CD4-positive, alpha-beta T cell treated with Interleukin-10 for 1 hour (primary cell): ENCODE results near the gene SYCN.

ENCODE experiments used
- DNase-seq: peaks from one replicate; pipeline ENCODE4 v3.0.0-alpha.2; 2020

SYCN gene

DNA sequence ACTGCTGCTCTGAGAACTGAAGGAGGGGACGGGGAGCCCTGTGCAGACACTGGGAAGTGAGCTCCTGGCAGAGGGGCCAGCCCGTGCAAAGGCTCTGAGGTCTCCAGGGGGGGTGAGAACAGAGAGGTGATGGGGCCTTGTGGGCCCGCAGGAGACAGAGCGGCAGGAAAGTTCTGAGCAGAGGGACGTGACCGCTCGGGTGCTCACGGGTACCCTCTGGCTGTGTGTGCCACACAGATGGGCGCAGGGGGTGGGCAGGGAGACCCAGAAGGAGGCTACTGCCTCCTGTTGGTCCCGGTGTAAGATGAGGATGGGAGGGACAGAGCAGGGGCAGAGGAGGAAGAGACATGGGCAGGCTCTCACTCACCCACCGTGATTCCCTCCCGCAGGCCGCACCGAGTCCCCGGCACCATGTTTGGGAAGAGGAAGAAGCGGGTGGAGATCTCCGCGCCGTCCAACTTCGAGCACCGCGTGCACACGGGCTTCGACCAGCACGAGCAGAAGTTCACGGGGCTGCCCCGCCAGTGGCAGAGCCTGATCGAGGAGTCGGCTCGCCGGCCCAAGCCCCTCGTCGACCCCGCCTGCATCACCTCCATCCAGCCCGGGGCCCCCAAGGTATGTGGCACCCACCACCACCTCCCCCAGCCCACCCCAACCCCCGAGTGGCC is 34.8 kb downstream of the SYCN start:
- DNase-seq, result no peak

- no peak for DNase-seq
Observed at GRCh38 chr19:39168258-39169142, 35.6 kb downstream of the SYCN start.

- DNase-seq, result no peak
Observed at GRCh38 chr19:39167461-39168257, 36.4 kb downstream of the SYCN start.

DNA sequence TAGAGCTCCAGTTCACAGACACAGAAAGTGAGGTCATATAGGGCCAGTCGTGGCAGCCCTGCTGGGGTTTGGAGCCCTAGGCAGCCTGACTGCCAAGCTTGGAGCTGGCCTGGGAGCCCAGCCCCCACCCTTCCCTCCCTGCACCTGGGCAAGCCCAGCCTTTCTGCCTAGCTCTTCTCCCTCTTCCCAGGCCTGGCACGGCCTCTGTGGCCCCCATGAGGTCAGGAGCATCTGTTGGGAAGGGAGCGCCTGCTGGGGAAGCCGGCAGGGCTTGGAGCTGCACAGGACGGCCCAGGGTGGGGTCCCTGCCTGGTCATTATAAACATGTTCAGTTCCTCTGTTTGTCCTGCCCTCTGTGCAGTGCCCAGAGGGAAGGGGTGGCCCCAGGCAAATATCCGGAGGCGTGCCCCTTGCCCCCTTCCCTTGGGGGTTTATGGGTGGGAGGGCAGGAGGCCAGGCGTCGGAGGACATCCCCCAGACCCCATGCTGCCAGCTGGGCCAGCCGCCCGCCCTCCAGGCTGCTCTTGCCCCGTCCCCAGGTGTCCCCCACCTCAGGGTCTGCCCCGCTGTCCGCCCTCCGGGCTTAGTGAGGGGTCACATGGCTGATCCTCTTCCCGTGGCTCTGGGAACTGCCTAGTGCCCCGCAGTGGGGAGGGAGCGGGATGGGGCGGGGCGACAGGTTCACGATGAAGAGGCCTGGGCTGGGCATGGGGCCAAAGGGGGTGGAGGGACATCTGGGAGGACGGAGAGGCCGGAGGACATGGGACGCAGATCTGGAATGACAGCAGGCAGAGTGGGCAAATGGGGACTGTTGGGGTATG is 37.3 kb downstream of the SYCN start:
- DNase-seq, result no peak

DNA sequence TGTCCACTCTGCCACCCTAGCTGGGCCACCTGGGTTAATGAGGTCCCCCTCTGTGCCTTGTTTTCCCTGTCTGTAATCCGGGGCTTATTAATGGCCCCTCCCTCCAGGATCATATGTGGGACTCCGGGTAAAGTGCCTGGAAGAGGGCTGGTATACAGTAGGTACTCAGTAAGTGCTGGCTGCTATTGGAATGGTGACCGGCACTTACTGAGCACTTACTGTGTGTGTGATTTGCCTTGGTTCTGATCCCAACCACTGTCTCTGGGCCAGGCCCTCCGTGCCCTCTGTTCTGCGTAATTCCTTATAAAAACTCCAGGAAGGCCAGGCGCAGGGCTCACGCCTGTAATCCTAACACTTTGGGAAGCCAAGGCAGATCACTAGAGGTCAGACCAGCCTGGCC is 38.2 kb downstream of the SYCN start:
- no peak for DNase-seq

GRCh38 chr19:39164289-39164688 is 39.8 kb downstream of the SYCN start:
- no peak for DNase-seq

DNA sequence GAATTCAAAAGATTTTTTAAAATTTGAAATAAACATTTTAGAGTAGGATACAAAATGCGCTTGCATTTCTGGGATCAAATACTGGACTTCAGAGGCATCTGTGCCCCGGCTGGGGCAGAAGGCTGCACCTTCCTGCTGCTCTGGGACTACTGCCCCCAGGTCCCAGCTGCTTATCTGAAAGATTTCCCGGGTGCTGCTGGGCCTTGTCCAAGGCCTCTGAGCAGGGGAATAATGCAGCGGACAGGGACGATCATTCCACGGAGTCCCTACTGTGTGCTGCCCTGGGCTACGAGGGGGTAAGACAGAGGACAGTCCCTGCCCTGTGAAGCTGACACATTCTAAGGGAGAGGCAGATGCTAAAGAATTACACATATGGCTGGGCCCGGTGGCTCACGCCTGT is 40.4 kb downstream of the SYCN start:
- no peak for DNase-seq

DNA sequence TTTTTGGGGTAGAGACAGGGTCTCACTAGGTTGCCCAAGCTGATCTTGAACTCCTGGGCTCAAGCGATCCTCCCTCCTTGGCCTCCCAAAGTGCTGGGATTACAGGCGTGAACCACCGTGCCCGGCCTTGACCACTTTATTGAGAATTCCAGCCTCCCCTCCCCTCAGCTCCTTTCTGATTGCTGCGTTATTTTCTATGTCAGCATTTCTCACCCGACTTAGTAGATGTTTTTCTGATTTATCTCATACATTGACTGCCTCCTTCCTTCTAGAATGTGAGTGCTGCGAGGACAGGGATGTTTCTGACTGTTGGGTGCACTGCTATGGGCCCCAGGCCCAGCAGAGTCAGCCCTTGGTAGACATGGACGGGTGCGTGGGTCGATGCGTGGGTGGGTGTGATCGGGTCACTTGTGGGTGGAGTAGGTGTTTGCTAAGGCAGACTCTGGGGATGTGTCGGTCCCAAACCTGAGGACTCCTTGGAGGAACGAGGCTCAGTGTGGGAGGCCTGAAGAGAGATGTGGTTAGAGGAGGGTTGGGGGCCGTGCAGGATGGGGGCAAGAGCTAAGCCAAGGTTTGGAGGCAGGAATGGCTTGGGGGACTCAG is 41.5 kb downstream of the SYCN start:
- no peak for DNase-seq

DNA sequence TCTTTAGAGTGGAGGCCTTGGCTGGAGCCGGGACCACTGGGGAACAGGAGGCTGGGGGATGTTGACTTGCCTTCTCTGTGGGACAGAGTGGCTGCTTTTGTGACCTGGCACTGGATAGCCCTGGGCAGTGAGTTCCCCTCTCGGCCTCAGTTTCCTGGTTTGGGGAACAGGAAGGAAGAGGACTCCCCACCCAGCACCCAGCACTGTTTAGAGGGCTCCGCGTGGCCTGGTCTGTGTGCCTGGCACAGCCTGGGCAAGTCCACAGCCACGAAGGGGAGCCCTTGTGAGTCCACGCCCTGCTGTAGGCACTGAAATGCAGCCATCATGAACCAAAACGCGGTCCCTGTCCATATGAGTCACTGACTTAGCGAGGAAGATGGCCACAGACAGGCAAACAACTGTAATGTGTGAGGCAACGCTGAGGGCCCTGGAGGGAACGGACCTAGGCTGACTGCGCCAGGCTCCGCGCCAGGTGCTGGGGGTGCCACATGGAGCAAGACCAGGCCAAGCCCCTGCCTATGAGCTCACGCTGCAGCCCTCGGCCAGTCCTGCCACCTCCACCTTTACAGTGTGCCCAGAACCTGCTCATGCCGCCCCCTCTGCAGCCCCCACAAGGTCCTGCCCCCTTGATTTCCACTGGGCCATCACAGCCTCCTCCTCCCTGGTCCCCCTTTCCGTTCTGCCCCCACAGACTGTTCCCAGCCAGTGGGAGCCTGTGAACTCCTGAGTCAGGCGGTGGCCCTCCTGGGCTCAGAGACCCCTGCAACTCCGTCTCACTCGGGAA is 43.0 kb downstream of the SYCN start:
- no peak for DNase-seq

DNA sequence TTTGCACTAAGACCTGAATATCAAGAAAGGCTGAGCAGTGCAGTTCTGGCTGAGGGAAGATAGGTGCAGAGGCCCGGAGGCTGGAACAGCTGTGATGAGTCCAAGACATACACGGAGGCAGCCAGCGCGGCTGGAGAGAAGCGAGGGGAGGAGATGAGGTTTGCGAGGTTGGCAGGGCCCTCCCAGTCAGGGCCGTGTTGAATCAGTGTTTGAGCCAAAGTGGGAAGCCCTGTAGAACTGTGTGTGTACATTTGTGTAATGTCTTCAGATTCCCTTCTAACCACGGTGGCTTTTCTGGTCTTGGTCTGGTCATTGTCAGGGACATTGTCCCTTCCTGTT is 43.6 kb downstream of the SYCN start:
- no peak for DNase-seq

DNA sequence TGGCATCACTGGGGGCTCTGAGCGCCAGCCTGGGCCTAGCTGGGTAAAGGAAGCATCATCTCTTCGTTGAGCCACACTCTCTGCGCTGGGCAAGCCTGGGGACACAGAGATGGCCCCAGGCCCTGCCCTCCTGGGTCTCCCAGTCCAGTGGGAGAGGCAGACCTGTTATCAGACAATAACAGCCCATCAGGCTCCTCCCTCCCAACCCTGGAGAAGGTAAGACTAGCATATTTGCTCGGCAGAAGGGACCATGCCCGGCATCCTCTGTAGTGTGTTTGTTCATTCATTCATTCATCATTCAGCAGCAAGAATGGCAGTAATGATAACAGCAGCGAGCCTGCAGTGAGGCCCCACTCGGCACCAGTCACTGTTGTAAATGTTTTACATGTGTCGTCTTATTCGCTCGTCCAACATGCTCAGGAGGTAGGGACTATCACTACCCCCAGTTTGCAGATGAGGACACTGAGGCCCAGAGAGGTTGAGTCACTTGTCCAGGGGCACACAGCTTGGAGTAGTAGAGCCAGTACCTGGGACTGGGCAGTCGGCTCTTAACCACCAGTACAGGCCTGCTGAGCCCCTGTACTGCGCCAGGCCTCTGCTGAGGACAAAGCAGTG is 45.3 kb downstream of the SYCN start:
- DNase-seq, result no peak

DNA sequence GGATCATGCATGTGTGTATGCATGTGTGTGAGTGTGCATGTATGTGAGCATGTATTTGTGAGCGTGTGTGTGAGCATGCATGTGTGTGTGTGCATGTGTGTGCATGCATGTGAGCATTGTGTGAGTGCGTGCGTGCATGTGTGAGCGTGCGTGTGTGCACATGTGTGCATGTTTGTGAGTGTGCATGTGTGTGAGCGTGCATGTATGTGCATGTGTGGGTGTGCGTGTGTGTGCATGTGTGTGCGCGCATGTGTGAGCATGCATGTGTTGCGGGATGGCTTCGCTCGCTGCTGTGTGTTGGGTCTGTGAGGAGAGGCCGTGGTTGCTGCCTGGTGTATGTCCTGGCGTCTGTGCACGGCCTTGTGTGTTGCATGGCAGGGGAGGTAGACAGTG is 46.1 kb downstream of the SYCN start:
- DNase-seq, result no peak

GRCh38 chr19:39157275-39157996 is 46.6 kb downstream of the SYCN start:
- DNase-seq, result no peak

- DNase-seq, result no peak
Observed at GRCh38 chr19:39156326-39157230, 47.5 kb downstream of the SYCN start.

DNA sequence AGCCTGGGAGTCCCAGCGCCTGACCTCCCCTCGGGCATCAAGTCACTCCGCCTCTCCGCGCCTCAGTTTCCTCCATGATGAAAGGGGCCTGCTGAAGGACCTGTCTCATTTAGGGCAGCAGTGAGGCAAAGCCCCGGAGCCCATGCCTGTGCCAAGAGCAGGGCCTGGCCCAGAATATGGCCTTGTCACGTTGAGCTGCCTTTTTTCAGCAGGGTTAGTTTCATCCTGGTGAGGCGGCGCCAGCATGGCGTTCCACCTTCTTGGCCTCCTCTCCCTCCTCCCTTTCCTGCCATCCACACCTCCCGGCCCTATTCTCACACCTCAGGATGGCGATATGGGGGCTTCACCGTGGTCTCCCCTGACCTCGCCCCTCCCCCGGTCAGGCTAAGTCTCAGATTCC is 48.3 kb downstream of the SYCN start:
- DNase-seq, result no peak

DNA sequence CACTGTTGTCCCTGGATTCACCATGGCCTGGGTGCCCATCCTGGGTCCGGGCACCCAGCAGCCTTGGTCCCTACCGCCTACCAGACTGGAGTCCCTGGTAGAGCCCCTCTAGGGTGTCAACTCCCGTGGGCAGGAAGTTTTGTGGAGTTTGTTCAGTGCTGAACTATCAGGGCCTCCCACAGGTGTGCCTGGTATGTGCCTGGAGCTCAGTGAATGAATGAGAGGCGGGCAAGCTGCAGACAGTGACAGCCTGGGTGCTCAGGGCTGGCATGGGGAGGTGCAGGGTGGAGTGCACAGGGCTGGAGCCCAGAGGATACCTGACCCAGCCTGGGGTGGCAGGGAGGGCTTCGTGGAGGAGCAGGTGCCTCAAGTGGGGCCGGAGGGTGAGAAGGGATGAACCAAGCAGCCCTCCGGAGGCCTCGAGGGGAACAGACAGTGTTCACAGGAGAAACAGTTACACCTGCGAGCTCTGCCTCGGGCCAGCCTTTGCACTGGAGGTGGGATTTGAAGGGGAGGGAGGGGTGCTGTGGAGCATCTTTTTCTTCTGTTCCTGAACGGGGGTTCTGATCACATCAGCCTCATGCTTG is 48.9 kb downstream of the SYCN start:
- no peak for DNase-seq

GRCh38 chr19:39154629-39155100 is 49.4 kb downstream of the SYCN start:
- no peak for DNase-seq

DNA sequence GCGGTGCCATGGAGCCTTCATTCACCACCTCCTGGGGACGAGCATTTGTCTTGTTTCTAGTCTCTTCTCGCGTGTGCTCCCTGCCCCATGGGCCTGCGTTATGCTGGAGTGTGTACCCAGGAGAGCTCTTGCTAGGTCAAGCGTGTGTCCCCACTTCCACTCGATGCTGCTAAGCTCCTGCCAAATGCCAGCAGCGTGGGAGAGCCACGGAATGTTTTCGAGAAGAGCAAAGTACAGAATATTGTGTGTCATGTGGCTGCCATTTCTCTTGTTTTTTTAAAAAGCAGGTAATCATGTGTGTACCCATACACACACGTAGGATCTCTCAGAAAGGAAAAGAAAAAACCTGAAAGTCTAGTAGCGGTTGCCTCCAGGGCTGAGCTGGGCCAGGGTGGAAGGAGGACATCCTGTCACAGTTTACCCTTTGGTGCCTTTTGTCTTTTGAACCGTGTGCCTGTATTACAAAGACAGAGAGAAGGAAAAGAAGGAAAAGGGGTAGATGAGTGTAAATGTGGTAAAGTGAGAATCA is 49.9 kb downstream of the SYCN start:
- DNase-seq, result no peak
